ENCODE data around the gene ACOT2. TPM values are rescaled to one million over a fixed set of nuclear protein-coding genes. Genes with fewer than 3 reads are reported as not detected.
"Not testable (repeated sequence)": the region's sequence is repeated elsewhere in the genome, so short reads cannot be mapped to it uniquely, and the experiment has no call there.

ACOT2 gene
- polyA plus RNA-seq, 1 of the 3 experiments (the other 2 are of a cell fraction): 46.7 TPM

DNA sequence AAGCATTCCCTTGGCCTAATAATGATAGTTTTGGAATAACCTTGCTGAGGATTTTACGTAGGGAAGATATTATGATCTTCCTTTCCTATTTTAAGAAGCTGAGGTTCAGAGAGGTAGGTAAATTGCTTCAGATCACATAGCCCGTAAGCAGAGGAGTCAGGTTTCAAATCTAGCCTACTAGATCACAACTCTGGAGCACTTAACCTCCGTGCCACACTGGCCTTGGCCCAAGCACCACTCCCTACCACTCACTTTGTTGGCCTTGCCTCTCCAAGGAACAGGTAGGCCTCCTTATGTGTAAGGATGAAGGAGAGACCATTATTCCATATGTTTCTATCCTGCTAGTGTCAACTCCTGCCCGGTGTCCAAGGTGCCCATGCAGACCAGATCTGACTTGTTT, 44.5 kb upstream of the ACOT2 start:
- peaks cover 0 to 8% of the 10 kb centered on the region in 2 experiments; a peak in 1 of 4 replicates for H3K4me1 ChIP-seq (ENCODE audit: control insufficient read depth in 1 of 2, insufficient read depth in 2 of 2, low read depth in 1 of 2, low read length in 1 of 2)
- no peaks in the 10 kb centered on the region for H3K9me2 ChIP-seq
- no peaks in the 10 kb centered on the region for H3K27me3 ChIP-seq (ENCODE audit: insufficient read depth)
- H3K36me3 ChIP-seq (replicated peaks in 1 of 2; ENCODE audit: control insufficient read depth in 1 of 2, insufficient read depth in 2 of 2, low read length in 1 of 2): no peaks in the 10 kb centered on the region
- H3K4me2 ChIP-seq: no peak overlapping the region
- no peak overlapping the region for H3K9ac ChIP-seq
- ChIA-PET POLR2A (interaction anchor here (0.6 kb wide), 1 partner anchor 333 kb away, joined by 3 read pairs; no protein-coding TSS in a partner anchor), CTCF (interaction anchor here (1.7 to 7.3 kb wide), 2 partner anchors 15 to 110 kb away, joined by 5 to 52 read pairs; no protein-coding TSS in a partner anchor)
- H3K27ac ChIP-seq (ENCODE audit: low read depth in 2 of 2, low read length in 1 of 2): no peak overlapping the region
- H3F3A ChIP-seq (replicated peaks; ENCODE audit: insufficient read depth): no peaks in the 10 kb centered on the region
- no peak overlapping the region for H3K4me3 ChIP-seq (ENCODE audit: low read depth in 2 of 2, low read length in 1 of 2)
- 79% methylated on average over 4 of the region's 4 CpGs for WGBS (ENCODE audit: low lambda C conversion rate)
- H2AFZ ChIP-seq (ENCODE audit: low read depth): no peak overlapping the region
- no peaks in the 10 kb centered on the region for H3K9me3 ChIP-seq
- no peaks in the 10 kb centered on the region for H4K20me1 ChIP-seq (ENCODE audit: insufficient read depth)
- no peak for DNase-seq
- no peaks in the 10 kb centered on the region for H3K79me2 ChIP-seq (ENCODE audit: insufficient read depth)
- TF ChIP-seq FOXJ3 (CRISPR knock-in tag; IDR thresholded peaks at IDR 0.05): no peak
- TF ChIP-seq TEAD4 (IDR thresholded peaks at IDR 0.05; ENCODE audit: borderline replicate concordance, insufficient read depth): no peak
- no peak for TF ChIP-seq RFX5 (IDR thresholded peaks at IDR 0.05; ENCODE audit: low read length)
- no peak for TF ChIP-seq ELF1 (IDR thresholded peaks at IDR 0.05)
- TF ChIP-seq, protein P1, sequence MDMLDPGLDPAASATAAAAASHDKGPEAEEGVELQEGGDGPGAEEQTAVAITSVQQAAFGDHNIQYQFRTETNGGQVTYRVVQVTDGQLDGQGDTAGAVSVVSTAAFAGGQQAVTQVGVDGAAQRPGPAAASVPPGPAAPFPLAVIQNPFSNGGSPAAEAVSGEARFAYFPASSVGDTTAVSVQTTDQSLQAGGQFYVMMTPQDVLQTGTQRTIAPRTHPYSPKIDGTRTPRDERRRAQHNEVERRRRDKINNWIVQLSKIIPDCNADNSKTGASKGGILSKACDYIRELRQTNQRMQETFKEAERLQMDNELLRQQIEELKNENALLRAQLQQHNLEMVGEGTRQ (IDR thresholded peaks at IDR 0.05; ENCODE audit: borderline replicate concordance, low read depth, low read length): no peak
- TF ChIP-seq SIN3A (IDR thresholded peaks at IDR 0.05; ENCODE audit: borderline replicate concordance, low read depth, low read length): no peak
- no peak for TF ChIP-seq CHD2 (IDR thresholded peaks at IDR 0.05; ENCODE audit: low read length, partially characterized antibody)
- no peak for TF ChIP-seq JUND (IDR thresholded peaks at IDR 0.05)
- no peak for TF ChIP-seq YY1 (IDR thresholded peaks at IDR 0.05; ENCODE audit: low read depth)
- TF ChIP-seq, protein P2, sequence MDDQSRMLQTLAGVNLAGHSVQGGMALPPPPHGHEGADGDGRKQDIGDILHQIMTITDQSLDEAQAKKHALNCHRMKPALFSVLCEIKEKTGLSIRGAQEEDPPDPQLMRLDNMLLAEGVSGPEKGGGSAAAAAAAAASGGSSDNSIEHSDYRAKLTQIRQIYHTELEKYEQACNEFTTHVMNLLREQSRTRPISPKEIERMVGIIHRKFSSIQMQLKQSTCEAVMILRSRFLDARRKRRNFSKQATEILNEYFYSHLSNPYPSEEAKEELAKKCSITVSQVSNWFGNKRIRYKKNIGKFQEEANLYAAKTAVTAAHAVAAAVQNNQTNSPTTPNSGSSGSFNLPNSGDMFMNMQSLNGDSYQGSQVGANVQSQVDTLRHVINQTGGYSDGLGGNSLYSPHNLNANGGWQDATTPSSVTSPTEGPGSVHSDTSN (IDR thresholded peaks at IDR 0.05): no peak

DNA sequence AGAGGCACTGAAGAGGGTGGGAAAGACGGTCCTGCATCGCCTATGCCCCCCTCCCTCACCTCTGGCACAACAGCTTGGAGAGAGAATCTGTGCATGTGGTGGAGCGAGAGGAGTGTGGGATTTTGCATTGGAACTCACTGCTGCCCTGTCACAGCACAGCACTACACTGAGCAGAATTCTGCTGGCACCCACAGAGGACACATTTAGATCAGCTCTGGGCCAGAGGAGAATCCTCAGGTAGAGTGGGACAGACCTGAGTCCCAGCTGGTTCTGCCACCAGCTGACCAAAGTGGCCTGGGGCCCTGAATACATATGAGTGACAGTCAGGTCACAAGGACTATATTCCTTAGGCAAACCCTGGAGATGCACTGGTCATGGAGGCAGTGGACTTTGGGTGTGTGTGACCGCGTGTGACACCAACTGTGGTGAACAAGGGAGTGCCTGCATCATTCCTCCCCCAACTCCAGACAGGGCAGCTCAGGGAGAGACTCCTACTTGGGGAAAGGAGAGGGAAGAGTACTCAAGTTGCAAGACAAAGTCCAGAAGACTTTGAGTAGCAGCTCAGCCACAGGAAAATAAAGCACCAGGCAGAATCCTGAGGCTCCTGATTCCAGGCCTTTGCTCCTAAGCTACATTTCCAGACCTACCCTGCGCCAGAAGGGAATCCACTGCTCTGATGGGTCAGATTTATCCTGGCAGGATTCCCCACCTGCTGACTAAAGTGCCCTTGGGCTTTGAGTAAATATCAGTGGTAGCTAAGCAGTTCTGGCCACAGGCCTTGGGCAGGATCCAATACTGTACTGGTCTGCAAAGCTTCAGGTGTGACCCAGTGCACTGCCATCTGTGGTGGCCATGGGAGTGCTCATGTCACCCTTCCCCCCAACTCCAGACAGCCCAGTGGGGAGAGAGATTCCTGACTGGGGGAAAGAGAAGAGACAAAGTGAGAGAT, 42.7 kb upstream of the ACOT2 start:
- 88% methylated on average over 6 of the region's 6 CpGs for WGBS (ENCODE audit: low lambda C conversion rate)
- Histone ChIP-seq H3K9me2 (no peaks in the 10 kb centered on the region), H3K9ac (no peak overlapping the region), H4K20me1 (ENCODE audit: insufficient read depth) (no peaks in the 10 kb centered on the region), H3F3A (replicated peaks; ENCODE audit: insufficient read depth) (no peaks in the 10 kb centered on the region), H3K4me1 (ENCODE audit: control insufficient read depth in 1 of 2, insufficient read depth in 2 of 2, low read depth in 1 of 2, low read length in 1 of 2) (peaks cover 0 to 8% of the 10 kb centered on the region in 2 experiments; a peak in 1 of 4 replicates), H3K4me3 (ENCODE audit: low read depth in 2 of 2, low read length in 1 of 2) (no peak overlapping the region), H3K9me3 (no peaks in the 10 kb centered on the region), H3K4me2 (no peak overlapping the region), H3K79me2 (ENCODE audit: insufficient read depth) (no peaks in the 10 kb centered on the region), H3K27ac (ENCODE audit: low read depth in 2 of 2, low read length in 1 of 2) (no peak overlapping the region), H3K36me3 (replicated peaks in 1 of 2; ENCODE audit: control insufficient read depth in 1 of 2, insufficient read depth in 2 of 2, low read length in 1 of 2) (no peaks in the 10 kb centered on the region), H3K27me3 (ENCODE audit: insufficient read depth) (no peaks in the 10 kb centered on the region), H2AFZ (ENCODE audit: low read depth) (no peak overlapping the region)
- ChIA-PET CTCF (interaction anchor here (1.1 to 7.3 kb wide), 2 partner anchors 16 to 40 kb away, joined by 3 to 52 read pairs; no protein-coding TSS in a partner anchor), POLR2A (interaction anchor here (0.7 to 0.8 kb wide), 1 partner anchor 43 kb away, joined by 3 to 4 read pairs; the partner anchor contains the start of gene ACOT2)
- TF ChIP-seq MXI1 (IDR thresholded peaks at IDR 0.05; ENCODE audit: low read depth, low read length): no peak
- TF ChIP-seq GABPA (IDR thresholded peaks at IDR 0.05; ENCODE audit: low read depth): no peak
- peak; percentile 7 for DNase-seq

DNA sequence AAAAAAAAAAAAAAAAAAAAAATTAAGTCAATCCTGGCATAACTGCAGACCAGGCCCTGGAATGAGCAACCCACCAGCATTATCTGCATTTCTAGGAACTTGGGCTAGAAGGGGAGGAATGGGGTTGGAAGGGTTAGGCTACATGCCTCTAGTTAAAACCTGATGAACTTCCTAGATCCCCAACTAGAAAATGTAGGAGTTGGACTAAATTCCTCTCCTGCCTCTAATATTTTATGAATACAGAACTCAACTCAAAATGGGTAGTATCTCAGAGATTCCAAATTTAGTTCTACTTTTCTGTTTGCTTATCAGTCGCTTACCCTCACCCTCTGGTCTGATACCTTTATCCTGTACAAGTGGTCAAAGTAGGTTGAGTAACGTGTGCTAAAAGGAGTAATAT, 39.7 kb upstream of the ACOT2 start:
- H3K4me2 ChIP-seq; H4K20me1 ChIP-seq (ENCODE audit: insufficient read depth); H3K27ac ChIP-seq (ENCODE audit: low read depth in 2 of 2, low read length in 1 of 2); CTCF ChIA-PET; H3K9me2 ChIP-seq; H3F3A ChIP-seq (replicated peaks; ENCODE audit: insufficient read depth); H3K27me3 ChIP-seq (ENCODE audit: insufficient read depth); H3K4me3 ChIP-seq (ENCODE audit: low read depth in 2 of 2, low read length in 1 of 2); DNase-seq; H3K4me1 ChIP-seq (ENCODE audit: control insufficient read depth in 1 of 2, insufficient read depth in 2 of 2, low read depth in 1 of 2, low read length in 1 of 2); H3K9me3 ChIP-seq; H3K79me2 ChIP-seq (ENCODE audit: insufficient read depth); H3K36me3 ChIP-seq (replicated peaks in 1 of 2; ENCODE audit: control insufficient read depth in 1 of 2, insufficient read depth in 2 of 2, low read length in 1 of 2); H2AFZ ChIP-seq (ENCODE audit: low read depth); H3K9ac ChIP-seq: not testable (repeated sequence)
- 98% methylated on average over 2 of the region's 2 CpGs for WGBS (ENCODE audit: low lambda C conversion rate)
- POLR2A ChIA-PET: interaction anchor here (0.7 kb wide), 1 partner anchor 39 kb away, joined by 5 read pairs; no protein-coding TSS in a partner anchor

DNA sequence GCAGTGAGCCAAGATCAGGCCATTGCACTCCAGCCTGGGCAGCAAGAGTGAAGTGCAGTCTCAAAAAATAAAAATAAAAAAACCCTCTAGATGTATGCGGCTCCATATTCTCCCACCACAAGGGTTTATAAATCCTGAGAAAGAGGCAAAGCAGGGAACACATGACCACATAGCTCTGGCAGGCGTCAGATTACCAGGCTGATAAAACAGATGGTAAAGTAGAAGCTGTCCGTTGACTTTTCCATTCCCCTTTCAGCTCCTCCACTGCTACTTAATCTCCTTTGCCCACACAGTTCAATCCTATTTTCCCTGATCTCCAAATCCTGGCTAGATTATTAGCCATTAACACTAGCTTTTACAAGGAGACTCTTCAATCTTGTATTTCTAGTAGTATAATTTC, 37.0 kb upstream of the ACOT2 start:
- H3K4me3 ChIP-seq (ENCODE audit: low read depth in 2 of 2, low read length in 1 of 2); H3K4me2 ChIP-seq; H3K27ac ChIP-seq (ENCODE audit: low read depth in 2 of 2, low read length in 1 of 2); H3K36me3 ChIP-seq (replicated peaks in 1 of 2; ENCODE audit: control insufficient read depth in 1 of 2, insufficient read depth in 2 of 2, low read length in 1 of 2); H3K4me1 ChIP-seq (ENCODE audit: control insufficient read depth in 1 of 2, insufficient read depth in 2 of 2, low read depth in 1 of 2, low read length in 1 of 2); H3K9me2 ChIP-seq; H3K79me2 ChIP-seq (ENCODE audit: insufficient read depth); H3F3A ChIP-seq (replicated peaks; ENCODE audit: insufficient read depth); POLR2A ChIA-PET; CTCF ChIA-PET; H4K20me1 ChIP-seq (ENCODE audit: insufficient read depth); DNase-seq; H2AFZ ChIP-seq (ENCODE audit: low read depth); H3K9ac ChIP-seq; H3K27me3 ChIP-seq (ENCODE audit: insufficient read depth); H3K9me3 ChIP-seq: not testable (repeated sequence)
- WGBS (ENCODE audit: low lambda C conversion rate): no CpG with 5 or more reads among the region's 3 CpGs

All from SK-N-SH (cell line).